ENCODE data around the gene EGFL8.

DNA sequence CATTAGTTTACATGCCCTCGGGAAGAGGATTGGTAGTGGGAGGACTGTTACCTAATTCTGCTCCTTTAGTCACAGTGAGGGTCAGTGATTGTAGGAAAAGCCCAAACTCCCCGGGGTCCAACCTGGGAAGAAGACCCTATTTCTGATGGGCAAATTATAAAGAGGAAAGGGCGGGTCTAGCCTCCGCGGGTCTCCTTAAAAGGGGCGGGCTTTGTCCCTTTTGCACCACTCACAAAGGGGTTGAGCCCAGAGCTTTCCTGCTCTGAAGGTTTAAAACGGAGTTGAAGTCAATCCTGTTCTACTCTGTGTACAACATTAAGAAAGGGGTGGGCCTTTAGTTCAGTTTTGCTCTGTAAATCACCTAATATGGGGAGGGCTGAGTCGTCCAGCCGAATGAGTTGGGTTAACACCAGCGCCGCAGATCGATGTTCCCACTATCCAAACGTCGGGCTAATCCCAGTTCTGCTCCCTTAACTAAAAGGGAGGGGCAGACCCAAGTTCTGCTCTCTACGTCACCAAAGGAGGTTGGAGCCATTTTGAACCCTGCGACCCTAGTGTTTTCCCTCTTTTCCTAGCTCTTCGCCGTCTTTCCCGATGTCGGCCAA, 12.9 kb downstream of the EGFL8 start:
- TF ChIP-seq, protein P1, sequence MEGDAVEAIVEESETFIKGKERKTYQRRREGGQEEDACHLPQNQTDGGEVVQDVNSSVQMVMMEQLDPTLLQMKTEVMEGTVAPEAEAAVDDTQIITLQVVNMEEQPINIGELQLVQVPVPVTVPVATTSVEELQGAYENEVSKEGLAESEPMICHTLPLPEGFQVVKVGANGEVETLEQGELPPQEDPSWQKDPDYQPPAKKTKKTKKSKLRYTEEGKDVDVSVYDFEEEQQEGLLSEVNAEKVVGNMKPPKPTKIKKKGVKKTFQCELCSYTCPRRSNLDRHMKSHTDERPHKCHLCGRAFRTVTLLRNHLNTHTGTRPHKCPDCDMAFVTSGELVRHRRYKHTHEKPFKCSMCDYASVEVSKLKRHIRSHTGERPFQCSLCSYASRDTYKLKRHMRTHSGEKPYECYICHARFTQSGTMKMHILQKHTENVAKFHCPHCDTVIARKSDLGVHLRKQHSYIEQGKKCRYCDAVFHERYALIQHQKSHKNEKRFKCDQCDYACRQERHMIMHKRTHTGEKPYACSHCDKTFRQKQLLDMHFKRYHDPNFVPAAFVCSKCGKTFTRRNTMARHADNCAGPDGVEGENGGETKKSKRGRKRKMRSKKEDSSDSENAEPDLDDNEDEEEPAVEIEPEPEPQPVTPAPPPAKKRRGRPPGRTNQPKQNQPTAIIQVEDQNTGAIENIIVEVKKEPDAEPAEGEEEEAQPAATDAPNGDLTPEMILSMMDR (conservative IDR thresholded peaks at IDR 0.05; ENCODE audit: low read length), result no peak
- TF ChIP-seq EZH2phosphoT487 (IDR thresholded peaks at IDR 0.05; ENCODE audit: borderline replicate concordance), result no peak

Data from Loucy (cell line).